Panc1 (cell line): ENCODE data around the gene THEM5.

Experiments used
- CTCF ChIP-seq: fragments of 450-650 bp; IDR thresholded peaks from 2 replicates; pipeline ENCODE4 v1.5.1; 2017; ENCODE audit warnings: mild to moderate bottlenecking
- POLR2AphosphoS5 ChIP-seq: IDR thresholded peaks from 2 replicates; pipeline ENCODE4 v1.6.1; 2012; ENCODE audit warnings: mild to moderate bottlenecking, low read depth, low read length, moderate library complexity
- TCF7L2 ChIP-seq: IDR thresholded peaks from 2 replicates; pipeline ENCODE4 v1.6.1; 2011; ENCODE audit warnings: mild to moderate bottlenecking, low read depth, low read length, inconsistent platforms

- TF ChIP-seq TCF7L2, result no peak
- no peak for TF ChIP-seq CTCF
- TF ChIP-seq POLR2AphosphoS5, result no peak
Observed at GRCh38 chr1:151833172-151833900, 20.2 kb downstream of the THEM5 start.
